PFSK-1 (cell line): ENCODE results near the gene TNFSF8.

ENCODE experiments used
- POLR2AphosphoS5 ChIP-seq: IDR thresholded peaks from 2 replicates; pipeline ENCODE4 v1.6.1; 2012; ENCODE audit warnings: low read depth, mild to moderate bottlenecking, control low read depth, low read length, moderate library complexity
- SIN3A ChIP-seq: IDR thresholded peaks from 2 replicates; pipeline ENCODE4 v1.6.1; 2012; ENCODE audit warnings: mild to moderate bottlenecking, low read length, moderate library complexity, borderline replicate concordance; ENCODE audit not compliant: insufficient read depth

- TF ChIP-seq SIN3A (no peak), POLR2AphosphoS5 (no peak)
These were observed 1.2 kb downstream of the TNFSF8 start for GRCh38 chr9:114929201-114929600.
